ENCODE results near the gene MANBA.
"Not testable (repeated sequence)": the region's sequence is repeated elsewhere in the genome, so short reads cannot be mapped to it uniquely, and the experiment has no call there.

Gene MANBA

GRCh38 chr4:102623622-102624021 lies 137.1 kb downstream of the MANBA start:
- DNase-seq (ENCODE audit: low spot score) (no peak), ATAC-seq (ENCODE audit: low read depth) (no peak)
- Histone ChIP-seq H3K27me3 (ENCODE audit: insufficient read depth, poor library complexity, severe bottlenecking) (no peaks in the 10 kb centered on the region), H3K4me3 (ENCODE audit: severe bottlenecking) (no peak overlapping the region), H3K36me3 (ENCODE audit: low read depth) (no peaks in the 10 kb centered on the region), H3K27ac (ENCODE audit: poor library complexity, severe bottlenecking) (no peak overlapping the region), H3K9me3 (ENCODE audit: severe bottlenecking) (no peaks in the 10 kb centered on the region), H3K4me1 (ENCODE audit: insufficient read depth, poor library complexity, severe bottlenecking) (peaks cover 29% of the 10 kb centered on the region)
- TF ChIP-seq CTCF (IDR thresholded peaks at IDR 0.05; ENCODE audit: poor library complexity, severe bottlenecking): peak; percentile 64

GRCh38 chr4:102620697-102621497 lies 139.9 kb downstream of the MANBA start:
- DNase-seq (ENCODE audit: low spot score): no peak
- Histone ChIP-seq H3K4me3 (ENCODE audit: severe bottlenecking) (no peak overlapping the region), H3K9me3 (ENCODE audit: severe bottlenecking) (no peaks in the 10 kb centered on the region), H3K27me3 (ENCODE audit: insufficient read depth, poor library complexity, severe bottlenecking) (no peaks in the 10 kb centered on the region), H3K27ac (ENCODE audit: poor library complexity, severe bottlenecking) (peak overlapping the region; percentile 51), H3K4me1 (ENCODE audit: insufficient read depth, poor library complexity, severe bottlenecking) (peaks cover 14% of the 10 kb centered on the region), H3K36me3 (ENCODE audit: low read depth) (no peaks in the 10 kb centered on the region)
- peak; percentile 93 for ATAC-seq (ENCODE audit: low read depth)
- peak; percentile 87 for TF ChIP-seq CTCF (IDR thresholded peaks at IDR 0.05; ENCODE audit: poor library complexity, severe bottlenecking)

GRCh38 chr4:102619776-102620631 lies 140.8 kb downstream of the MANBA start:
- Histone ChIP-seq H3K4me1 (ENCODE audit: insufficient read depth, poor library complexity, severe bottlenecking) (peaks cover 14% of the 10 kb centered on the region), H3K27ac (ENCODE audit: poor library complexity, severe bottlenecking) (peak overlapping the region; percentile 51)
- peak; percentile 3; the same call in 1 of the 3 replicates for ATAC-seq (ENCODE audit: low read depth)
- H3K4me3 ChIP-seq (ENCODE audit: severe bottlenecking); H3K36me3 ChIP-seq (ENCODE audit: low read depth); H3K27me3 ChIP-seq (ENCODE audit: insufficient read depth, poor library complexity, severe bottlenecking); H3K9me3 ChIP-seq (ENCODE audit: severe bottlenecking); DNase-seq (ENCODE audit: low spot score): not testable (repeated sequence)

DNA sequence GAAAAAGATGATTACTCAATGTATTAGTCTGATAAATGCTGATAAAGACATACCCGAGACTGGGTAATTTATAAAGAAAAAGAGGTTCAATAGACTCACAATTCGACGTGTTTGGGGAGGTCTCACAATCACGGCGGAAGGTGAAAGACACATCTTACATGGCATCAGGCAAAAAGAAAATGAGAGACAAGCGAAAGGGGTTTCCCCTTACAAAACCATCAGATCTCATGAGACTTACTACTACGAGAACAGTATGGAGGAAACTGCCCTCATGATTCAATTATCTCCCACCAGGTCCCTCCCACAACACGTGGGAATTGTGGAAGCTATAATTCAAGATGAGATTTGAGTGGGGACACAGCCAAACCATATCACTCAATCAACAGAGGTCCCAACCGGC lies 141.7 kb downstream of the MANBA start:
- not testable (repeated sequence) for DNase-seq (ENCODE audit: low spot score); H3K27me3 ChIP-seq (ENCODE audit: insufficient read depth, poor library complexity, severe bottlenecking); H3K27ac ChIP-seq (ENCODE audit: poor library complexity, severe bottlenecking); ATAC-seq (ENCODE audit: low read depth); H3K9me3 ChIP-seq (ENCODE audit: severe bottlenecking); H3K4me3 ChIP-seq (ENCODE audit: severe bottlenecking); H3K36me3 ChIP-seq (ENCODE audit: low read depth)
- peaks cover 14% of the 10 kb centered on the region for H3K4me1 ChIP-seq (ENCODE audit: insufficient read depth, poor library complexity, severe bottlenecking)

GRCh38 chr4:102616636-102617035 lies 144.1 kb downstream of the MANBA start:
- no peak for TF ChIP-seq CTCF (IDR thresholded peaks at IDR 0.05; ENCODE audit: poor library complexity, severe bottlenecking)
- H3K9me3 ChIP-seq (ENCODE audit: severe bottlenecking): no peaks in the 10 kb centered on the region
- H3K4me1 ChIP-seq (ENCODE audit: insufficient read depth, poor library complexity, severe bottlenecking): peaks cover 24% of the 10 kb centered on the region
- H3K27me3 ChIP-seq (ENCODE audit: insufficient read depth, poor library complexity, severe bottlenecking): no peaks in the 10 kb centered on the region
- H3K27ac ChIP-seq (ENCODE audit: poor library complexity, severe bottlenecking): no peak overlapping the region
- peaks cover 26% of the 10 kb centered on the region for H3K36me3 ChIP-seq (ENCODE audit: low read depth)
- DNase-seq (ENCODE audit: low spot score) (no peak), ATAC-seq (ENCODE audit: low read depth) (no peak)
- H3K4me3 ChIP-seq (ENCODE audit: severe bottlenecking): no peak overlapping the region

All from RWPE2 (cell line).